GM19238 (cell line): ENCODE results near the gene FHOD1.
A peak's percentile ranks its signal among the peaks of the same experiment; 100 is the strongest.

Experiments used
- DNase-seq: peaks from one replicate; pipeline ENCODE4 v3.0.0; 2011; ENCODE audit warnings: low spot score; ENCODE audit not compliant: insufficient read length

FHOD1 gene

DNA sequence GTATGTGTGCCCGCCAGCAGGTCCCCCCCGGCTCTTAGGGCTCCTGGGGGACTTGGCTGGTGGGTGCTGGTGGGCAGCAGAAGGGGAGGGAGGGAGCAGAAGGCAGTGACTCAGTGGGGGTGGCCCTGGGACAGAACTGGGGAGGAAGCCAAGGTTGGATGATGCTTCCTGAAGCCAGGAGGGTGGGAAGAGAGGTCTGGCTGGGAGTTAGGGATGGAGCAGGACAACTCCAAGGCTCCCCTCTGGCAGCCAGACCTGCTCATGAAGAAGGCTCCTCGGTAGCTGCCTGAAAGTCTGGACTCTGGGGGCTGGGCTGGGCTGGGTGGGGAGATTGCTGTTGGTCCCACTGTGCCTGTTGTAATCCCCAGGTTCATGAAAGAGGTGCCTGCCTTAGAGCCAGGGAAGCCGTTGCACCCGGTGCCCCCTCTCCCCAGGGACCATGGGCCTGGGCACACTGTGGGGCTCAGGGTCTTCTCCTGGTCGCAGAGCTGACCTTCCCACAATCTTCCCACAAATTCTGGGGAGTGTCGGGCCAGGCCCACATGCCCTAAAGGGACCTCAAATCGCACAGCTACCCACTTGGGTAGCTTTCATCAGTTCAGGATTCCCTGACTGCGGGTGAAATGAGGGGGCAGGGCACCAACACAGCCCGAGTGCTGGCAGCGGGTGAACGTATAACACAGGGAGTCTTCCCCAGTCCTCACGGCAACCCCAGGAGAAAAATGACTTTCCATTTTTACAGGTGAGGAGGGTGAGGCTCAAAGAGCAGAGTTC lies 30.9 kb upstream of the FHOD1 start:
- DNase-seq = no peak

DNA sequence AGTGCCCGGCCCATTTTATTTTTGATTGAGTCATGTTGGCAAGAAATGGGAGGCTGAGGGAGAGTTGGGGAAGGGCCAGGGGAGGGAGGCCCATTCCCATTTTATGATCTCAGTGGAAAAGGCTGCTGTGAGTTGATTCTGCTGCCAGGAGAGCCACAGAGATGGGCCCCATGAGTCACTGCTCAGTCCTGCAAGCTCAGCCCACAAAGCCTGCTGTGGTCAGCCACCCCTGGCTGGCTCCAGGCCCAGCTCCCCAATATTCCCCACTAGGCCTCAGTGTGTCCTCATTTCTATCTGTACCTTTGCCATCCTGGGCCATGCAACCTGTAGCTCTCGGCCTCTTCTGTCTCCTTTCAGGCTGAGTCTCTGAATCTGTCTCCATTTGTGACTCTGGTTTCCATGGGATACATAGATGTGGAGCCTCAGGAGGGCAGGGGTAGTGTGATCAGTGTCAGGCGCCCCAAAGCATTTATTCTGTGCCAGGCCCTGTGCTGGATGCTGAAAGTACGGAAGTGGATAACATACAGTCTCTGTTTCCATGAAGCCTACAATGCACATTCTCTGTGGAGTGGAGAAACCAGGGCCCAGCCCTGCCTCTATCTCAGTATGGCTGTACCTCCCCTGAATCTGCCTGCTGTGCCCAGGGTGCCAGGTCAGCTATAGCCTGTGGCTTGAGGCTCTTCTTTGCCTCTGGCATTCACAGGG lies 30.2 kb upstream of the FHOD1 start:
- DNase-seq = no peak

DNA sequence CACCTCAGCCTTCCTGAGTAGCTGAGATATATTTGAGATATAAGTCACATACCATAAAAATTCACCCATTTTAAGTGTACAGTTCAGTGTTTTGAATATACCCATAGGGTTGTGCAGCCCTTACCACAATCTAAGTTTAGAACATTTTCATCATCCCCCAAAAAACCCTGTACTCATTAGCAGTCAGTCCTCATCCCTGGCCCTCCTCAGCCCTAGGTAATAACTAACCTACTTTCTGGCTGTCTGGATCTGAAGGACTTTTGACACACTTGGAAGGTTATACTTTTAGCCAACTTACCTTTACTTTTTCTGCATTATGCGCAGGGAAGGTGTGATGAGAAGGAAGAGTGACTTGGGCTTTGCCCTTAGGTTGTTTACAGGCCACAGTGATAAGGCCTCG lies 28.0 kb upstream of the FHOD1 start:
- DNase-seq = no peak

DNA sequence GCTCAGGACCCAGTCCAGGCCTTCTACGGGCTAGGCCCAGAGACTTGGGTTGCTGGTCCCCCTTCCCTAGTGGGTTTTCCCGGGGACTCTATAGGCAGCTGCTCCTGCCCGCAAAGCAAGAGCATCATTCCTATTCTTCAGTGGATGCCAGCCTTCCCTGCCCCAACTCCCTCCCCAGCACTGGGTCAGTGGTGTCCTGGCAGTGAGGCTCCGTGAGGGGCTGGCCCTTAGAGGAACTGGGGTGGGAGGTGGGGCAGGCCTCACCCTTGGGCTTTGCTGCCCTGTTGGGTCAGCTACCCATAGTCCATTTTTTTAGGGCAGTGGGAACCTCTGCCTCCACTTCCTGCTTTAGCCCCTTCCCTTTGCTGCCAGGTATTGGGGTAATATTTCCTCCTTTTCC lies 24.2 kb upstream of the FHOD1 start:
- no peak for DNase-seq

DNA sequence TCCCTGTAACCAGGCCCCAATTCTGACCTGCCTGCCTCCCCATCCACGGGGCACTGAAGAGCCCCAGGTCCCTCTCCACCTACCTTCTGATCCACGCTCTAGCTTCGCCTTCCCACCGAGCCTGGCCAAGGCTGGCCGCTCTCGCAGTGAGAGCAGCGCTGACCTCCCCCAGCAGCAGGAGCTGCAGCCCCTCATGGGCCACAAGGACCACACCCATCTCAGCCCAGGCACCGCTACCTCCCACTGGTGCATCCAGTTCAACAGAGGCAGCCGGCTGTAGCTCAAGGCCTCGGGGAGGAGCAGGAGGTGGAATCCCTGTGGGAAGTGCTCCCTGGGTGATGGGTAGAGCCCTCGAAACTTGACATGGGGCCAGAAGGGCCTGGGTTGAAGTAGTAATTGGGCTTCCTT lies 23.7 kb upstream of the FHOD1 start:
- DNase-seq = no peak

DNA sequence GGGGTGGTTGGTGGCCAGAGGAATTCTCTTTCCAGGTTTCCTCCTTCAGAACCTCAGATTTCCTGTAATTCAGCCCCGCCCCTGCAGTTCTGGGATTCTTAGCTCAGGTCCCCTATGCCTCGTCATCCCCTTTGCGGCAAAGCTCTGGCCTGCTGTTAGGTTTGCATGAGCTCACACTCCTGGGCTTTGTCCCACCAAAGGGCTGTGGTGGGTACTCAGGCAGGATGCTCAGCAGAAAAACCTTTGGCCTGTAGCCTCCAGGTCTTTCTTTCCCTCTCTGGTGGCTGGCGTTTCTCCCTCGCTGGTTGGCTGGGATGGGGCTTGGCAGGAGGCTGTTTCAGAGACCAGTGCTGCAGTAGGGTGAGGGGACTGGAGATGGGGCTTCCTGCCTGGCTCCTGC lies 22.5 kb upstream of the FHOD1 start:
- no peak for DNase-seq

DNA sequence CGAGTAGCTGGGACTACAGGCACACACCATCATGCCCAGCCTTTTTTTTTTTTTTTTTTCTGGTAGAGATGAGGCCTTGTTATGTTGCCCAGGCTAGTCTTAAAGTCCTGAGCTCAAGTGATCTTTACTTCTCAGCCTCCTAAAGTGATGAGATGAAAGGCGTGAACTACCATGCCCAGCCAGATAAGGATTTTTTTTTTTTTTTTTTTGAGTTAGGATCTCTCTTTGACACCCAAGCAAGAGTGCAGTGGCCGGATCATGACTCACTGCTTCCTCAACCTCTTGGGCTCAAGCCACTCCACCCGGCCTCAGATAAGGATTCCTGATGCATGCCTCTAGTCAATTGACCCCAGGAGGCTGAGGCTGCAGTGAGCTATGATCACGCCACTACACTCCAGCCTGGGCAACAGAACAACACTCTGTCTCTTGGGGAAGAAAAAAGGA lies 20.9 kb upstream of the FHOD1 start:
- DNase-seq = no peak

DNA sequence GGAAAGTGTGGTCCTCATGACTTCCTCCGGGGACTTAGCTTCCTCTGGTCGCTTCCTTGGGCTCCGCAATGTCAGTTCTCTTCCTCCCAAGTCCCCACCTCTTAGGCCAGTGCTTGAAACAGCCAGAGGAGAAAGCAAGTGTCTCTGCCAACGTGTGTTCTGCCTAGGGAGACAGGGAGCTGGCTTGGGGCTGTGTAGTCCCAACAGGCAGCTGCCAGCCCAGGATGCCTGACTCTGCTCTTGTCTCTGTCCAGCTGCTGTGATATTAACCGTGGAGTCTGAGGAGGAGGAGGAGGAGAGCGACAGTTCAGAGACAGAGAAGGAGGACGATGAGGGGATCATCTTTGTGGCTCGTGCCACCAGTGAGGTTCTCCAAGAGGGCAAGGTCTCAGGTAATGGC lies 18.6 kb upstream of the FHOD1 start:
- DNase-seq = no peak

DNA sequence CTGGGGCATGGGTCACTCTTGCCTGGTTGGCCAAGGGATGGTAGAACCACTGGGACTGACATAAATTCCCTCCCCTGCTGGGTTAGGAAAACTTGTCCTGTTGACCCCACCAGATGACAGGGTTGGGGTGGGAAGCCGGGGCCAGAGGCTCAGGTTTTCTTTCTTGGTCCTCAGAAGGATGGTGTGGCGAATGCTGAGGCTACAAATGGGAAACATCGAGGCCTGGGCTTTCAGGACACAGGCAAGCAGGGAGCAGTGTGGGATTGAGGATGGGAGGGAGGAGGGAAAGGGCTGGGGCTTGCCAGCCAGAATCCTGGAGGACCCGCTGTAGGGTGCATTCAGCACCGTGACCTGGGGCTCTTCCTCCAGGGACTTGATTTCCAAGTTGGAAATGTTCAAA lies 17.6 kb upstream of the FHOD1 start:
- no peak for DNase-seq

DNA sequence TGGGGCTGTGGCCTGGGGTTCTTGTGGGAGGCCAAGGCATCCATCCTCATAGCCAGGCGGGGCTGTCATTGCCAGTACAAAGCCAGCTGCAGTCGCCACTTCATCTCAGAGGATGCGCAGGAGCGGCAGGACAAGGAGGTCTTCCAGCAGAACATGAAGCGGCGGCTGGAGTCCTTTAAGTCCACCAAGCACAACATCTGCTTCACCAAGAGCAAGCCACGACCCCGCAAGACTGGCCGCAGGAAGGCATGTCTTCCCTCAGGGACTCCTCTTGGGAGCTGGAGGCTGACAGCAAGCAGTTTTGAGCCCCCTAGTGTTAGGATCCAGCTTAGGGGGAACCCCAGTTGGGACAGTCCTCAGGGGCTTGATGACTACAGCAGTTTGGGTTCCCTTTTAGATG lies 17.0 kb upstream of the FHOD1 start:
- DNase-seq = no peak

DNA sequence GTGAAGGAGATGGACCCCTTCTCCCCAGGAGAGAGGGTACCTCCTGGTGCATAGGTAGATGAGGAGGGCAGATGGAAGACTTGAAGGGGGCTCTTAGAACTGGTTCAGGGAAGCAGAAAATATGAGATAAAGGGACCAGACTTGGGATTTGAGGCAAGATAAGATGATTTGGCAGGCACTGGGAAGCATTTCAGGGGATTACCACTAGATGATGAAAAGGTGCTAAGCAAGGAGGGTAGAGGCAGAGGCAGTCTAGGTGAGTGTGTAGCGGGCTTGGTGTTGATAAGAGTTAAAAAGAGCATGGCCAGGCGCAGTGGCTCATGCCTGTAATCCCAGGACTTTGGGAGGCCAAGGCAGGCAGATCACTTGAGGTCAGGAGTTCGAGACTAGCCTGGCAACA lies 15.9 kb upstream of the FHOD1 start:
- DNase-seq = no peak

DNA sequence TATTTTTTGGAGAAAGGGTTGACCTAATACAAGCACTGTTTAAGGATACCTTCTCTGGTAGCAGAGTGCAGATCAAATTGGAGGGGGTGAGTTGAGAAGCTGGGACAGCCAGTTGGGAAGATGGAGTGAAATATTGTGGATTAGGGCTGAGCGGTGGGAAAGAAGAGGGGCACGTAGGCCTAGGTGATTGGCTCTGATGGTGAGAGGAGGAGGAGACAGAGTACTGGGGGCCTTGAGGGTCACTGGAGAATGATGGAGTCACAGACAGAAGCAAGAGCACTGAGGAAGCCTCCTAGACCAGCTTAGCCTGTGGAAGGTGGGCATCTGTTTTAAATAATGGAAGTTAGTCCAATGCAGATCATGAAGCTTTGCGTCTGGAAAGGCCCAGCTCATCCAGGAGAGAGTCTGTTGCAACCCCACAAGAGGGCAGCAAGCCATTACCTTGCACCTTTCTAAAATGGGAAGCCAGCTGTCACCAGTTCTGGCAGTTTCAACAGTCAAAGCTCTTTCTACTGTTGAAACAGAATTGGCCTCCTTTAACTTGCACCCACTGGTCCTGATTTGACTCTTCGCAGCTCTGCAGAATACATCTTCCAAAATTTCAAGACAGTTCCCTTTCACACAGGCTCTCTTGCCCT lies 13.3 kb upstream of the FHOD1 start:
- DNase-seq = peak; percentile 62

DNA sequence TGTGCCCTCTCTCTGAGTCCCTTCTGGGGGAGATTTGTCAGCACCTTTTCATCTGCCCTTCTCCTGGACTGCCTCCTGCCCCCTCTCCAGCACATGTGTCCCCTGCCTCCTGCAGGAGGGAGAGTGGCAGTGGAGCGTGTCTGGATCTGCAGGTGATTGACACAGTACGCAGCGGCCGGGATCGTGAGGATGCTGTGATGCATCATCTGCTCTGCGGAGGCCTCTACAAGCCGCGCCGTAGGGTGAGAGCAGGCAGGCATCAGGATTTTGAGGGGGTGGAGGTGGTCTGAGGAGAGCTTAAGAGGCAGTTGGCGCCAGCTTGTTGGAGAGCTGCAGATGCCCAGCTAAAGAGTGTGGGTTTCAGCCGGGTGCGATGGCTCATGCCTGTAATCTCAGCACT lies 12.4 kb upstream of the FHOD1 start:
- no peak for DNase-seq

DNA sequence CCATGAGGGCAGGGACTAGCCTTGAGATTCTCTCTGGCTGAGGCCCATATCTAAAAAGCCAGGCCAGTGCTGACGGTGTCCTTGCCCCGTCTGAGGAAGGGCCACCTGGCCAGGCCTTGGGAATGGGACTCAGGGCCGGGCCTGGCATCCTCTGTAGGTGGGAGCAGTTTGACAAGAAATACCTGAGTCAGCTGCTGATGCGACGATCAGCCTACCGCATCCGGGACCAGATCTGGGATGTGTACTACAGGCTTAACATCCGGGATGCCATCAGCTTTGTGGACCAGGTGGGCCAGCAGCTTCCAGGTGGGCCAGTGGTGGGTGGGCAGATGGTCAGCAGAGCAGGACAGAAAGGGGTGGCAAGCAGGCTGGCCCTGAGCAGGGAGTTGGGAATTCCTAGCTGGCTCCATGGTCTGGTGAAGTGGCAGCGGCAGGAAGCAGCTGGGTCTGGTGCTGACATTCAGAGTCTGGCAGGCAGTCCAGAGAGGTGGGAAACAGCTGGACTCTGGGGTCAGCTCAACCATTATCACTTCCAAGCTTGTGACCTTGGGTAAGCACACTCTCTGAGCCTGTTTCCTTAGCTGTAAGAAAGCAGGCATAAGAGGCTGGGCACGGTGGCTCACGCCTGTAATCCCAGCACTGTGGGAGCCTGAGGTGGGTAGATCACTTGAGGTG lies 11.0 kb upstream of the FHOD1 start:
- DNase-seq = no peak

DNA sequence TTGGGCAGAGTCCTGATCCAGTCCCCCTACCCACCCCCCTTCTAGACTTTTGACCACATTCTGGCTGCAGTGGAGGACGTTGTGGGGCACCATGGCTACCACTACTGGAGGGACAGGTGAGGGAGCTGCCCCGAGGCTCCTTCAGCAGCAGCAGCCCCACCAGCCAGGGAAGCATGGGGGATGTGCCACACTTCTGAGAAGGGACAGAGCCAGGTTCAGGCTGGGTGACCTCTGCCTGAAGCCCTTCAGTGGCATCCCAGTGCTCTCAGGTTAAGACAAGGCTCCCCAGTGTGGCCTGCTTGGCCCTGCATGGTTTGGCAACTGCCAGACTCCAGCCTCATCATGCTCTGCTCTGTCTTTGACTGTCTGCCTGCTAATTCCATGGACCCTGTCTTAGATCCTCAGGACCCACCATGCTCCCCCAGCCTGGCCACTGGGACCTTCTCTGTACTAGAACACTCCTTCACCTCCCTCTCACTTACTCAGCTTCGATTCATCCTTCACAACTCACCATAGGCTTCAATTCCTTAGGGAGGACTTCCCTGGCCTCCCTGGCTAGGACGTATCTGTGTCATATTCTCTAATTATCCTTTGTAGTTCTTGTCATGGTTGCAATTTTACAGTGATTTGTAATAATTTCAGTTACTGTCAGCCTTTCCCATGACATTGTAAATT lies 10.3 kb upstream of the FHOD1 start:
- no peak for DNase-seq

DNA sequence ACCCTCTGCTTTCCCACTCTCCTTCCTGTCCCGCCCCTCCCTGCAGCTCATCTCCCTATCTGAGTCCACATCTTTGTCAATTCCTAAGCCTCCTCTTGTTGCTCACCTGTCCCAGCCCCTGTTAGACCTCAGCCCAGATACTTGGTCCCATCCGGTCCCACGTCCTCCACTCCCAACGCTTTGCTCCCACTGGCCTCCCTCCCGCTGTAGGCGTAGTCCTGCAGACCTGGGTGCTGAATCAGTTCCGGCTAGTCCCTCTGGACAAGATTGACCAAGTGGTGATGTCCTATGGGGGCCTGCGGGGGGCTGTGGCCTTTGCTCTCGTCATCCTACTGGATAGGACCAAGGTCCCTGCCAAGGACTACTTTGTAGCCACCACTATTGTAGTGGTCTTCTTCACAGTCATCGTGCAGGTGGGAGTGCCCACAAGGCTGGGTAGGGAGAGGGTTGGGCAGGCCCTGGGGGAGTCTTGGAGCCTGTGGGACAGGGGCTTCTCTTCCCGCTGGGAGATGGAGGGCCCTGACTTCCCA lies 9.5 kb upstream of the FHOD1 start:
- no peak for DNase-seq

DNA sequence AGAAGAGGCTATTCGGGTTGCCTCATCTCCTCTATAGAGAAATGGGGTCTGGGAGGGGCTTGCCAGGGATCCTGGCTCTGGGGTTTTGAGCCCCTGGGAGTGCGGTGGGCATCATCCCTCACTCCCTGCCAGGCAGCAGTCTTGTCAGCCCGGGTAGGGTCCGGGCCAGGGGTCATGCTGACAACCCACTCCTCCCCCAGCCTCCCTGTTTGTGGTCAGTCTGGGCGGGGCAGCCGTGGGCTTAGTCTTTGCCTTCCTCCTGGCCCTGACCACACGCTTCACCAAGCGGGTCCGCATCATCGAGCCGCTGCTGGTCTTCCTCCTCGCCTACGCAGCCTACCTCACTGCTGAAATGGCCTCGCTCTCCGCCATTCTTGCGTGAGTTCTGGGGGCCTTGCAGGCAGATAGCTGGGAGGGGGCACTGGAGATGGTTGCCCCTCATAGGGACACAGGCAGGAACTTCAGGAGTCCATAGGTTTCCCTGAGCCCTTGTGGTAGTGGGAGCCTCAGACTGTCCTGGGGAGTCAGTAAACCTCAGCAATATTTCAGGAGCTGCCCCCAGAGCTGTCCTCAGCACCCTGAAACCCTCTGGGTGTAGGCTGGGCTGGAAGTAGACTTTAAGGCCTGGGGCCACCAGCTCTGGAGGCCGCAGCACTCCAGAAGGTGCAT lies 8.4 kb upstream of the FHOD1 start:
- DNase-seq = no peak

DNA sequence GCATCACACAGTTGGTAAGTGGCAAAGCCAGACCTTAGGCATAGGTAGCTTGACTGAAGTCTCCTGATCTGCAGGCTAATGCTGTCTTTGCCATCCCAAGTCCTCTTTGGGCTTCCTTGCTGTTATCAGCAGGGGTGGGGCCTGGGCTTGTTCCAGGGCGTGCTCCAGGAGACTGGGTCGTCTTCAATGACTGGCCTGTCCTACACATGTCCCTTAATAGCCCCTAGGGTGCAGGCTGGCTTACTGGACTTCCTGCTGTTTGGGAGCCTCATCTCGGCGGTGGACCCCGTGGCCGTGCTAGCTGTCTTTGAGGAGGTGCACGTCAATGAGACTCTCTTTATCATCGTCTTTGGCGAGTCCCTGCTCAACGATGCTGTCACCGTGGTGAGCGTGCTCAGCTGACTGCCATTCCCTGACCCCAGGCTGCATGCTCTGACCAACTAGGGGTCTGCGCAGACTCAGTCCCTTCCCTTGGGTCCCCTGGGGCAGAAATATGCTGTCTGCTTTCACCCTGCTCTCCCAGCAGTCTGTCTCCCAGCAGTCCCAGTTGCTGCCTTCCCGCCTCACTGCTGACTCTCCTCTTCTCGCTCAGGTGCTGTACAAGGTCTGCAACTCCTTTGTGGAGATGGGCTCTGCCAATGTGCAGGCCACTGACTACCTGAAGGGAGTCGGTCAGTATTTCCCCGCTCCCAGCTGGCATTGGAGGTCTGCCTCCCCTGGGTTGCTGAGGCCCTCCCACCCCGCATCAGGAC lies 7.7 kb upstream of the FHOD1 start:
- DNase-seq = no peak

DNA sequence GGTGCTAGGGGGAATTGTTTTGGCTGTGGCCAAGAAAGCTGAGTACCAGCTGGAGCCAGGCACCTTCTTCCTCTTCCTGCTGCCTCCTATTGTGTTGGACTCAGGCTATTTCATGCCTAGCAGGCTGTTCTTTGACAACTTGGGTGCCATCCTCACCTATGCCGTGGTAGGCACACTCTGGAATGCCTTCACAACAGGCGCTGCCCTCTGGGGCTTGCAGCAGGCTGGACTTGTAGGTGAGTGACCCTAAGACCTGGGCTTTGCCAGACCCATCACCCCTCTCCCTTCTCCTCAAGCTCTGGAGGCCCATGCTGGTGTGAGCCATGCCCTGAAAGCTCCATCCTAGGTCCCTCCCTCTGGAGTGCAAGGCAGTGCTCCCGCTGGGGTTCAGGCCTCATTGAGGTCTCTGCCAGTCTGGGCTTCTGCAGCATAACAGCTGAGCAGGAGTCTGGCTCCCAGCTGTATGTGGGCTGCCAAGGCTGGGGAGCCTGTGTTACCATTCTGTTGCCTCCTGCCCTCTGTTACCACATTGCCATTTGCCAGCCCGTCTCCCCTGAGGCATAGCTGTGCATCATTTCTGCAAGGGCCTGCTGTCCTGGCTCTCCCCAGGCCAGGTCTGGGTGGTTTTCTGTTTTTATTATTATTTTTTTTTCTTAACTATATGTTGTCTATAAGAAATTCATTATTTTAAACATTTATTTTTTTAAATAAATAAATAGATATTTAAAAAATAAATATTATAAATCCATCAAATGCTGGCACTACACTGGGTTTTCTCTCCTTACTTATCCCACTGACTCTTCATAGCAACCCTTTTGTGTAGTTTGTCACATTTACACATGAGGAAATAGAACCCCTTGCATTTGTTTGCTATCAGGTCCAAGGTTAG lies 5.6 kb upstream of the FHOD1 start:
- no peak for DNase-seq
